ENCODE measurements around the gene ADGRL3.

- TF ChIP-seq CTCF (IDR thresholded peaks at IDR 0.05) (no peak), POLR2AphosphoS5 (IDR thresholded peaks at IDR 0.05) (no peak)
These were observed 25.5 kb downstream of the ADGRL3 start for GRCh38 chr4:61225656-61226055.

All from suprapubic skin (tissue), 3 donors.